ENCODE data around the gene SRP68. TPM values are rescaled to one million over a fixed set of nuclear protein-coding genes. Genes with fewer than 3 reads are reported as not detected.

SRP68 gene
- total RNA-seq, 1 donor from 2014 or later, result 74.3 TPM

DNA sequence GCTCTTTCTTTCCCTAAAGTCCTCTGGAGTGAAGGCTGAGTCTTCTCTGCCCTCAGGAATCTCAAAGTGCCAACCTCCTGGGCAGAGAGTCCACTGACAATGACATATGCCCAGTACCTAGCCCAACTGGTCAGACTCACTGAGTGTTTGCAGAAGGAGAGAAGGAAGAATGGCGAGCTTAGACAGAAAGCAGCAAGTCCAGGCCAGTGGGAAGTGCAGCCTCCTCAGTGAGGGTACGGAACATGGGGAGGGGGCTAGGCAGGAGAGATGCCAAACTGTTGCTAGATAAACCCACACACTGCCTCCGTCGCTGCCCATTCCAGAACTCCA is 30.6 kb upstream of the SRP68 start:
- peak overlapping the region; percentile 91 for H3K27ac Mint-ChIP-seq (ENCODE audit: unreplicated experiment)
- peak overlapping the region; percentile 80 for H3K27ac ChIP-seq (ENCODE audit: low read depth, low read length)
- H3K27me3 Mint-ChIP-seq (ENCODE audit: low read depth, unreplicated experiment), result no peaks in the 10 kb centered on the region

GRCh38 chr17:76097716-76098295 is 25.5 kb upstream of the SRP68 start:
- Histone ChIP-seq H3K27me3 (ENCODE audit: insufficient read depth, low read length) (no peaks in the 10 kb centered on the region), H3K79me2 (ENCODE audit: insufficient read depth, low read length) (peaks cover 20% of the 10 kb centered on the region), H3K4me1 (ENCODE audit: insufficient read depth, low read length) (peaks cover 2% of the 10 kb centered on the region), H3K36me3 (ENCODE audit: insufficient read depth, low read length) (peaks cover 36% of the 10 kb centered on the region), H3K9me3 (ENCODE audit: insufficient read depth, low read depth, low read length) (no peaks in the 10 kb centered on the region), H3K27ac (ENCODE audit: low read depth, low read length) (no peak overlapping the region), H3K9ac (ENCODE audit: low read length) (no peak overlapping the region), H4K20me1 (ENCODE audit: insufficient read depth, low read length) (peaks cover 31% of the 10 kb centered on the region), H2AFZ (ENCODE audit: low read depth, low read length) (no peak overlapping the region), H3K4me3 (ENCODE audit: insufficient read depth, low read depth, low read length) (no peak overlapping the region), H3K4me2 (ENCODE audit: low read length) (no peak overlapping the region)
- H3K27me3 Mint-ChIP-seq (ENCODE audit: low read depth, unreplicated experiment), result no peaks in the 10 kb centered on the region
- no peak for TF ChIP-seq CTCF (IDR thresholded peaks at IDR 0.05; ENCODE audit: insufficient read depth, low read depth, low read length)
- no peak for TF ChIP-seq EZH2 (IDR thresholded peaks at IDR 0.05; ENCODE audit: insufficient read depth, low read length)
- no peak overlapping the region for H3K4me3 Mint-ChIP-seq (ENCODE audit: unreplicated experiment)
- DNase-seq (ENCODE audit: low read depth) (no peak), FAIRE-seq (no peak)
- peaks cover 4% of the 10 kb centered on the region for H3K4me1 Mint-ChIP-seq (ENCODE audit: low read depth, unreplicated experiment)
- H3K36me3 Mint-ChIP-seq (ENCODE audit: low read depth, unreplicated experiment), result peaks cover 23% of the 10 kb centered on the region
- H3K27ac Mint-ChIP-seq (ENCODE audit: unreplicated experiment), result no peak overlapping the region
- no peaks in the 10 kb centered on the region for H3K9me3 Mint-ChIP-seq (ENCODE audit: unreplicated experiment)

More for the DNA sequence above, 30.6 kb upstream of the SRP68 start:
- no peaks in the 10 kb centered on the region for H3K9me3 ChIP-seq (ENCODE audit: insufficient read depth, low read depth, low read length)
- H3K36me3 ChIP-seq (ENCODE audit: insufficient read depth, low read length), result peaks cover 17% of the 10 kb centered on the region
- H2AFZ ChIP-seq (ENCODE audit: low read depth, low read length), result peak overlapping the region; percentile 98
- FAIRE-seq (no peak), DNase-seq (ENCODE audit: low read depth) (no peak)
- TF ChIP-seq EZH2 (IDR thresholded peaks at IDR 0.05; ENCODE audit: insufficient read depth, low read length), result no peak
- H3K4me2 ChIP-seq (ENCODE audit: low read length), result peak overlapping the region; percentile 100
- peaks cover 9% of the 10 kb centered on the region for H3K4me1 ChIP-seq (ENCODE audit: insufficient read depth, low read length)
- H3K27me3 ChIP-seq (ENCODE audit: insufficient read depth, low read length), result no peaks in the 10 kb centered on the region
- peaks cover 4% of the 10 kb centered on the region for H3K4me1 Mint-ChIP-seq (ENCODE audit: low read depth, unreplicated experiment)
- H3K36me3 Mint-ChIP-seq (ENCODE audit: low read depth, unreplicated experiment), result peaks cover 10% of the 10 kb centered on the region
- peak overlapping the region; percentile 89 for H3K4me3 ChIP-seq (ENCODE audit: insufficient read depth, low read depth, low read length)
- H3K79me2 ChIP-seq (ENCODE audit: insufficient read depth, low read length), result peaks cover 28% of the 10 kb centered on the region
- no peaks in the 10 kb centered on the region for H3K9me3 Mint-ChIP-seq (ENCODE audit: unreplicated experiment)
- H3K4me3 Mint-ChIP-seq (ENCODE audit: unreplicated experiment), result peak overlapping the region; percentile 99
- peak overlapping the region; percentile 91 for H3K9ac ChIP-seq (ENCODE audit: low read length)
- H4K20me1 ChIP-seq (ENCODE audit: insufficient read depth, low read length), result peaks cover 12% of the 10 kb centered on the region

GRCh38 chr17:76095943-76096342 is 23.6 kb upstream of the SRP68 start:
- H3K9ac ChIP-seq (ENCODE audit: low read length), result no peak overlapping the region
- no peak for DNase-seq (ENCODE audit: low read depth)
- Mint-ChIP-seq H3K4me1 (ENCODE audit: low read depth, unreplicated experiment) (no peaks in the 10 kb centered on the region), H3K27ac (ENCODE audit: unreplicated experiment) (no peak overlapping the region), H3K27me3 (ENCODE audit: low read depth, unreplicated experiment) (no peaks in the 10 kb centered on the region), H3K9me3 (ENCODE audit: unreplicated experiment) (no peaks in the 10 kb centered on the region), H3K36me3 (ENCODE audit: low read depth, unreplicated experiment) (peaks cover 22% of the 10 kb centered on the region), H3K4me3 (ENCODE audit: unreplicated experiment) (no peak overlapping the region)
- H3K27me3 ChIP-seq (ENCODE audit: insufficient read depth, low read length), result no peaks in the 10 kb centered on the region
- H3K36me3 ChIP-seq (ENCODE audit: insufficient read depth, low read length), result peaks cover 27% of the 10 kb centered on the region
- no peaks in the 10 kb centered on the region for H3K9me3 ChIP-seq (ENCODE audit: insufficient read depth, low read depth, low read length)
- H3K27ac ChIP-seq (ENCODE audit: low read depth, low read length), result no peak overlapping the region
- H3K4me2 ChIP-seq (ENCODE audit: low read length), result no peak overlapping the region
- no peaks in the 10 kb centered on the region for H3K4me1 ChIP-seq (ENCODE audit: insufficient read depth, low read length)
- no peak for FAIRE-seq
- H4K20me1 ChIP-seq (ENCODE audit: insufficient read depth, low read length), result peaks cover 34% of the 10 kb centered on the region
- H2AFZ ChIP-seq (ENCODE audit: low read depth, low read length), result no peak overlapping the region
- no peak overlapping the region for H3K4me3 ChIP-seq (ENCODE audit: insufficient read depth, low read depth, low read length)
- H3K79me2 ChIP-seq (ENCODE audit: insufficient read depth, low read length), result peaks cover 2% of the 10 kb centered on the region
- no peak for TF ChIP-seq EZH2 (IDR thresholded peaks at IDR 0.05; ENCODE audit: insufficient read depth, low read length)
- no peak for TF ChIP-seq CTCF (IDR thresholded peaks at IDR 0.05; ENCODE audit: insufficient read depth, low read depth, low read length)

All from astrocyte (in vitro differentiated cells and primary cell).